Adrenal gland (tissue), 5 donors: ENCODE results near the gene BPI.

ENCODE experiments used
- POLR2A ChIP-seq, 2 donors: fragments of 450-650 bp; IDR thresholded peaks; one replicate each; pipeline ENCODE4 v1.6.1; 2017; ENCODE audit warnings: antibody characterized with exemption in 2 of 2, mild to moderate bottlenecking in 2 of 2, moderate library complexity in 1 of 2
- TF ChIP-seq, protein P1 (sequence below), 6 experiments: fragments of 450-650 bp in 4 of 6; fragments of 200-600 bp in 2 of 6; sonication (generic) in 1 of 6; IDR thresholded peaks; 1 replicate in 5 of 6; 2 replicates in 1 of 6; pipeline versions ENCODE4 v1.5.1 to v1.8.0; 2016 to 2021; ENCODE audit warnings: antibody characterized with exemption in 6 of 6, mild to moderate bottlenecking in 2 of 6, moderate library complexity in 1 of 6
- donor health status: DM: no; HTN: no; CAD: no.

- TF ChIP-seq, protein P1, sequence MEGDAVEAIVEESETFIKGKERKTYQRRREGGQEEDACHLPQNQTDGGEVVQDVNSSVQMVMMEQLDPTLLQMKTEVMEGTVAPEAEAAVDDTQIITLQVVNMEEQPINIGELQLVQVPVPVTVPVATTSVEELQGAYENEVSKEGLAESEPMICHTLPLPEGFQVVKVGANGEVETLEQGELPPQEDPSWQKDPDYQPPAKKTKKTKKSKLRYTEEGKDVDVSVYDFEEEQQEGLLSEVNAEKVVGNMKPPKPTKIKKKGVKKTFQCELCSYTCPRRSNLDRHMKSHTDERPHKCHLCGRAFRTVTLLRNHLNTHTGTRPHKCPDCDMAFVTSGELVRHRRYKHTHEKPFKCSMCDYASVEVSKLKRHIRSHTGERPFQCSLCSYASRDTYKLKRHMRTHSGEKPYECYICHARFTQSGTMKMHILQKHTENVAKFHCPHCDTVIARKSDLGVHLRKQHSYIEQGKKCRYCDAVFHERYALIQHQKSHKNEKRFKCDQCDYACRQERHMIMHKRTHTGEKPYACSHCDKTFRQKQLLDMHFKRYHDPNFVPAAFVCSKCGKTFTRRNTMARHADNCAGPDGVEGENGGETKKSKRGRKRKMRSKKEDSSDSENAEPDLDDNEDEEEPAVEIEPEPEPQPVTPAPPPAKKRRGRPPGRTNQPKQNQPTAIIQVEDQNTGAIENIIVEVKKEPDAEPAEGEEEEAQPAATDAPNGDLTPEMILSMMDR (IDR thresholded peaks at IDR 0.05) = no peak
- no peak for TF ChIP-seq POLR2A (IDR thresholded peaks at IDR 0.05)
These were observed 8.1 kb upstream of the BPI start for GRCh38 chr20:38295811-38296210.
